Measurements from ENCODE around the gene KCNE3.

DNA sequence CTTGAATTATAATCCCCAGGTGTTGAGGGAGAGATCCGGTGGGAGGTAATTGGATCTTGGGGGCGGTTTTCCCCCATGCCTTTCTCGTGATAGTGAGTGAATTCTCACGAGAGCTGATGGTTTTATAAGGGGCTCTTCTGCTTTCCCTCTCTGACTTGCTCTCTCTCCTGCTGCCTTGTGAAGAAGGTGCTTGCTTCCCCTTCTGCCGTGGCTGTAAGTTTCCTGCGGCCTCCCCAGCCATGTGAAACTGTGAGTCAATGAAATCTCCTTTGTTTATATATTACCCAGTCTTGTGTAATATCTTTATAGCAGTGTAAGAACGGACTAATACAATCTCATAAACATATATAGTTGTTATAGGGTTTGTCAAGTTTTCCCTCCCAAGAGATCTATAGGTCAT, 32.8 kb downstream of the KCNE3 start:
- TF ChIP-seq CTCF (IDR thresholded peaks at IDR 0.05; ENCODE audit: insufficient read depth, low read depth, low read length) (no peak), EZH2 (IDR thresholded peaks at IDR 0.05; ENCODE audit: insufficient read depth, low read length) (no peak)

Measured in astrocyte (in vitro differentiated cells and primary cell).